Activated naive CD8-positive, alpha-beta T cell treated with anti-CD3 and anti-CD28 coated beads for 36 hours (primary cell): Measurements from ENCODE around the gene TRIM9. TPM values are rescaled to one million over a fixed set of nuclear protein-coding genes. Genes with fewer than 3 reads are reported as not detected.

ENCODE experiments used
- DNase-seq: peaks from one replicate; pipeline ENCODE4 v3.0.0; 2021
- H3K27ac Mint-ChIP-seq: one replicate; pipeline ENCODE4 v1.8.0; 2022; ENCODE audit warnings: mild to moderate bottlenecking, moderate library complexity, mixed read lengths
- H3K27me3 Mint-ChIP-seq: one replicate; pipeline ENCODE4 v1.8.0; 2022; ENCODE audit warnings: mild to moderate bottlenecking, mixed read lengths
- H3K36me3 Mint-ChIP-seq: one replicate; pipeline ENCODE4 v1.8.0; 2021; ENCODE audit warnings: mild to moderate bottlenecking, mixed read lengths
- H3K4me1 Mint-ChIP-seq: one replicate; pipeline ENCODE4 v1.8.0; 2021; ENCODE audit warnings: mixed read lengths
- H3K4me3 Mint-ChIP-seq: one replicate; pipeline ENCODE4 v1.8.0; 2022; ENCODE audit warnings: mild to moderate bottlenecking, moderate library complexity, mixed read lengths
- H3K9me3 Mint-ChIP-seq: one replicate; pipeline ENCODE4 v1.8.0; 2022; ENCODE audit warnings: mixed read lengths
- total RNA-seq, 2 experiments: library from RNA; stranded (reverse); gene quantifications; one replicate each; pipeline ENCODE4 v1.2.3, GENCODE V29; 2021

TRIM9 gene
- total RNA-seq, 2 experiments from 2014 or later: 6.1 to 6.2 TPM

- Mint-ChIP-seq H3K27ac (no peak overlapping the region), H3K27me3 (no peaks in the 10 kb centered on the region), H3K9me3 (no peaks in the 10 kb centered on the region), H3K4me3 (no peak overlapping the region), H3K36me3 (no peaks in the 10 kb centered on the region), H3K4me1 (peaks cover 3% of the 10 kb centered on the region)
- no peak for DNase-seq
Observed at GRCh38 chr14:51080645-51081044, 14.3 kb downstream of the TRIM9 start.

- no peaks in the 10 kb centered on the region for H3K27me3 Mint-ChIP-seq
- no peaks in the 10 kb centered on the region for H3K9me3 Mint-ChIP-seq
- H3K27ac Mint-ChIP-seq: no peak overlapping the region
- H3K4me1 Mint-ChIP-seq: peaks cover 3% of the 10 kb centered on the region
- H3K36me3 Mint-ChIP-seq: no peaks in the 10 kb centered on the region
- DNase-seq: no peak
- no peak overlapping the region for H3K4me3 Mint-ChIP-seq
Observed at GRCh38 chr14:51079489-51079888, 15.4 kb downstream of the TRIM9 start.

GRCh38 chr14:51079085-51079484 lies 15.8 kb downstream of the TRIM9 start:
- no peak overlapping the region for H3K27ac Mint-ChIP-seq
- no peaks in the 10 kb centered on the region for H3K27me3 Mint-ChIP-seq
- no peak overlapping the region for H3K4me3 Mint-ChIP-seq
- no peaks in the 10 kb centered on the region for H3K9me3 Mint-ChIP-seq
- no peak for DNase-seq
- no peaks in the 10 kb centered on the region for H3K36me3 Mint-ChIP-seq
- peaks cover 3% of the 10 kb centered on the region for H3K4me1 Mint-ChIP-seq

- Mint-ChIP-seq H3K27me3 (no peaks in the 10 kb centered on the region), H3K36me3 (peaks cover 3% of the 10 kb centered on the region)
Observed at GRCh38 chr14:51074701-51075385, 20.1 kb downstream of the TRIM9 start.

GRCh38 chr14:51073731-51074130 lies 21.2 kb downstream of the TRIM9 start:
- Mint-ChIP-seq H3K9me3 (peaks cover 4% of the 10 kb centered on the region), H3K4me3 (no peak overlapping the region), H3K27ac (no peak overlapping the region), H3K4me1 (no peaks in the 10 kb centered on the region), H3K36me3 (peaks cover 3% of the 10 kb centered on the region), H3K27me3 (no peaks in the 10 kb centered on the region)
- DNase-seq: no peak

More at GRCh38 chr14:51074701-51075385, 20.1 kb downstream of the TRIM9 start:
- Mint-ChIP-seq H3K9me3 (peaks cover 3% of the 10 kb centered on the region), H3K27ac (no peak overlapping the region), H3K4me3 (no peak overlapping the region), H3K4me1 (no peaks in the 10 kb centered on the region)
- DNase-seq: no peak

- H3K9me3 Mint-ChIP-seq: peaks cover 4% of the 10 kb centered on the region
- no peak overlapping the region for H3K27ac Mint-ChIP-seq
Observed at GRCh38 chr14:51072976-51073375, 21.9 kb downstream of the TRIM9 start.

GRCh38 chr14:51071857-51072256 lies 23.0 kb downstream of the TRIM9 start:
- peaks cover 4% of the 10 kb centered on the region for H3K9me3 Mint-ChIP-seq
- peaks cover 3% of the 10 kb centered on the region for H3K36me3 Mint-ChIP-seq
- no peak overlapping the region for H3K4me3 Mint-ChIP-seq
- H3K27ac Mint-ChIP-seq: no peak overlapping the region
- no peak for DNase-seq
- H3K4me1 Mint-ChIP-seq: no peaks in the 10 kb centered on the region
- no peaks in the 10 kb centered on the region for H3K27me3 Mint-ChIP-seq

More at GRCh38 chr14:51072976-51073375, 21.9 kb downstream of the TRIM9 start:
- DNase-seq: no peak
- H3K4me1 Mint-ChIP-seq: no peaks in the 10 kb centered on the region
- no peaks in the 10 kb centered on the region for H3K27me3 Mint-ChIP-seq
- no peak overlapping the region for H3K4me3 Mint-ChIP-seq
- H3K36me3 Mint-ChIP-seq: peaks cover 3% of the 10 kb centered on the region

GRCh38 chr14:51070726-51071125 lies 24.2 kb downstream of the TRIM9 start:
- Mint-ChIP-seq H3K27me3 (no peaks in the 10 kb centered on the region), H3K4me3 (no peak overlapping the region), H3K36me3 (peaks cover 3% of the 10 kb centered on the region), H3K4me1 (no peaks in the 10 kb centered on the region), H3K9me3 (peaks cover 4% of the 10 kb centered on the region), H3K27ac (no peak overlapping the region)
- DNase-seq: no peak

- Mint-ChIP-seq H3K27ac (no peak overlapping the region), H3K4me3 (no peak overlapping the region), H3K9me3 (peaks cover 4% of the 10 kb centered on the region), H3K36me3 (peaks cover 3% of the 10 kb centered on the region), H3K27me3 (no peaks in the 10 kb centered on the region), H3K4me1 (no peaks in the 10 kb centered on the region)
- no peak for DNase-seq
Observed at GRCh38 chr14:51069055-51069454, 25.9 kb downstream of the TRIM9 start.

GRCh38 chr14:51068268-51068667 lies 26.6 kb downstream of the TRIM9 start:
- no peak overlapping the region for H3K4me3 Mint-ChIP-seq
- no peak for DNase-seq

GRCh38 chr14:51067295-51067694 lies 27.6 kb downstream of the TRIM9 start:
- Mint-ChIP-seq H3K36me3 (peaks cover 10% of the 10 kb centered on the region), H3K9me3 (peaks cover 13% of the 10 kb centered on the region), H3K27me3 (no peaks in the 10 kb centered on the region), H3K4me1 (no peaks in the 10 kb centered on the region), H3K27ac (no peak overlapping the region), H3K4me3 (no peak overlapping the region)
- DNase-seq: no peak

More at GRCh38 chr14:51068268-51068667, 26.6 kb downstream of the TRIM9 start:
- H3K9me3 Mint-ChIP-seq: peaks cover 4% of the 10 kb centered on the region
- H3K4me1 Mint-ChIP-seq: no peaks in the 10 kb centered on the region
- no peaks in the 10 kb centered on the region for H3K27me3 Mint-ChIP-seq
- H3K36me3 Mint-ChIP-seq: peaks cover 3% of the 10 kb centered on the region
- H3K27ac Mint-ChIP-seq: no peak overlapping the region

- Mint-ChIP-seq H3K36me3 (peaks cover 13% of the 10 kb centered on the region), H3K4me1 (no peaks in the 10 kb centered on the region), H3K9me3 (peaks cover 13% of the 10 kb centered on the region), H3K27me3 (no peaks in the 10 kb centered on the region), H3K27ac (no peak overlapping the region), H3K4me3 (no peak overlapping the region)
- no peak for DNase-seq
Observed at GRCh38 chr14:51066576-51066975, 28.3 kb downstream of the TRIM9 start.

GRCh38 chr14:51059032-51059431 lies 35.9 kb downstream of the TRIM9 start:
- H3K27me3 Mint-ChIP-seq: no peaks in the 10 kb centered on the region
- H3K4me3 Mint-ChIP-seq: no peak overlapping the region
- no peak overlapping the region for H3K27ac Mint-ChIP-seq
- peaks cover 12% of the 10 kb centered on the region for H3K9me3 Mint-ChIP-seq
- DNase-seq: no peak
- H3K36me3 Mint-ChIP-seq: peaks cover 9% of the 10 kb centered on the region
- H3K4me1 Mint-ChIP-seq: no peaks in the 10 kb centered on the region

- Mint-ChIP-seq H3K9me3 (peaks cover 11% of the 10 kb centered on the region), H3K27me3 (no peaks in the 10 kb centered on the region), H3K4me3 (no peak overlapping the region), H3K27ac (no peak overlapping the region), H3K4me1 (no peaks in the 10 kb centered on the region), H3K36me3 (peaks cover 9% of the 10 kb centered on the region)
- DNase-seq: no peak
Observed at GRCh38 chr14:51058382-51058781, 36.5 kb downstream of the TRIM9 start.

GRCh38 chr14:51056421-51056820 lies 38.5 kb downstream of the TRIM9 start:
- no peak for DNase-seq
- H3K27ac Mint-ChIP-seq: no peak overlapping the region
- no peaks in the 10 kb centered on the region for H3K36me3 Mint-ChIP-seq
- H3K4me3 Mint-ChIP-seq: no peak overlapping the region
- no peaks in the 10 kb centered on the region for H3K4me1 Mint-ChIP-seq
- no peaks in the 10 kb centered on the region for H3K27me3 Mint-ChIP-seq
- no peaks in the 10 kb centered on the region for H3K9me3 Mint-ChIP-seq

- Mint-ChIP-seq H3K4me3 (no peak overlapping the region), H3K27ac (no peak overlapping the region), H3K36me3 (no peaks in the 10 kb centered on the region), H3K9me3 (no peaks in the 10 kb centered on the region), H3K4me1 (no peaks in the 10 kb centered on the region), H3K27me3 (no peaks in the 10 kb centered on the region)
- DNase-seq: no peak
Observed at GRCh38 chr14:51053157-51053556, 41.7 kb downstream of the TRIM9 start.
